H1 (cell line): ENCODE results near the gene GIPC1. TPM values are rescaled to one million over a fixed set of nuclear protein-coding genes. Genes with fewer than 3 reads are reported as not detected.

Experiments
- CTCF ChIA-PET: fragments of 300-600 bp; sonication (Branson Sonifier 250); formaldehyde crosslinking; loops from one replicate; lab custom pipeline; 2021; ENCODE audit not compliant: partially characterized antibody; lab: Charles Lee
- POLR2A ChIA-PET: fragments of 300-600 bp; sonication (Branson Sonifier 250); formaldehyde crosslinking; loops from one replicate; lab custom pipeline; 2021; ENCODE audit warnings: inconsistent platforms; ENCODE audit not compliant: partially characterized antibody; lab: Charles Lee
- DNase-seq, 2 experiments: peaks; one replicate each; pipeline versions ENCODE4 v3.0.0 to v3.0.0-alpha.2; 2010 to 2022; ENCODE audit warnings: low spot score in 2 of 2, low read depth in 1 of 2, mixed read lengths in 1 of 2
- FAIRE-seq: peaks from 2 replicates; lab custom pipeline; 2011; peaks lifted over from hg19 to GRCh38; lab: Jason Lieb, UNC
- H2AFZ ChIP-seq: 2 replicates; pipeline ENCODE4 v1.8.1; 2012; ENCODE audit warnings: low read length, inconsistent platforms
- H2AK5ac ChIP-seq: 2 replicates; pipeline ENCODE4 v1.6.1; 2013; ENCODE audit warnings: low read depth, low read length
- H2BK120ac ChIP-seq: replicated peaks from 2 replicates; pipeline ENCODE3; 2013; ENCODE audit warnings: low read depth, low read length, inconsistent platforms
- H2BK12ac ChIP-seq: 2 replicates; pipeline ENCODE4 v1.6.1; 2013; ENCODE audit warnings: low read depth, low read length
- H2BK15ac ChIP-seq: 2 replicates; pipeline ENCODE4 v1.6.1; 2013; ENCODE audit warnings: low read length
- H2BK20ac ChIP-seq: 2 replicates; pipeline ENCODE4 v1.6.1; 2013; ENCODE audit warnings: low read length
- H2BK5ac ChIP-seq: 2 replicates; pipeline ENCODE4 v1.6.1; 2013; ENCODE audit warnings: low read depth, low read length
- H3K14ac ChIP-seq: 2 replicates; pipeline ENCODE4 v1.6.1; 2013; ENCODE audit warnings: inconsistent platforms; ENCODE audit not compliant: insufficient read length
- H3K18ac ChIP-seq: 2 replicates; pipeline ENCODE4 v1.6.1; 2013; ENCODE audit warnings: low read length; ENCODE audit errors: extremely low read depth
- H3K23ac ChIP-seq: 2 replicates; pipeline ENCODE4 v1.6.1; 2013; ENCODE audit warnings: inconsistent platforms; ENCODE audit not compliant: insufficient read length
- H3K23me2 ChIP-seq: 2 replicates; pipeline ENCODE4 v1.6.1; 2013; ENCODE audit warnings: low read depth, low read length
- H3K27ac ChIP-seq: 2 replicates; pipeline ENCODE4 v1.6.1; 2011; ENCODE audit warnings: low read depth, low read length, inconsistent platforms
- H3K27me3 ChIP-seq, 4 experiments: replicated peaks in 1 of 4; 1 replicate in 1 of 4; 2 replicates in 3 of 4; pipeline versions ENCODE4 v1.6.1 to v1.8.1; 2011 to 2013; ENCODE audit warnings: low read length in 3 of 4, mild to moderate bottlenecking in 3 of 4, inconsistent platforms in 2 of 4, mixed read lengths in 2 of 4, moderate library complexity in 1 of 4; ENCODE audit not compliant: control insufficient read depth in 3 of 4, insufficient read depth in 3 of 4; ENCODE audit errors: extremely low read depth in 1 of 4
- H3K36me3 ChIP-seq, 4 experiments: 2 replicates each; pipeline versions ENCODE4 v1.6.1 to v1.8.1; 2011 to 2013; ENCODE audit warnings: mild to moderate bottlenecking in 4 of 4, low read length in 3 of 4, moderate library complexity in 2 of 4, control low read depth in 1 of 4, inconsistent platforms in 1 of 4; ENCODE audit not compliant: insufficient read depth in 4 of 4, control insufficient read depth in 2 of 4
- H3K4ac ChIP-seq: replicated peaks from 2 replicates; pipeline ENCODE3; 2013; ENCODE audit warnings: low read length, low read depth, mixed read lengths, inconsistent platforms; ENCODE audit not compliant: insufficient read length
- H3K4me1 ChIP-seq, 4 experiments: replicated peaks in 1 of 4; 1 replicate in 1 of 4; 2 replicates in 3 of 4; pipeline versions ENCODE4 v1.6.1 to v1.8.1; 2011 to 2013; ENCODE audit warnings: low read length in 3 of 4, inconsistent platforms in 2 of 4, mixed read lengths in 1 of 4; ENCODE audit not compliant: insufficient read depth in 4 of 4, control insufficient read depth in 3 of 4
- H3K4me2 ChIP-seq, 2 experiments: 2 replicates each; pipeline versions ENCODE4 v1.6.1 to v1.8.1; 2011 to 2013; ENCODE audit warnings: low read depth in 2 of 2, low read length in 2 of 2, control low read depth in 1 of 2, inconsistent platforms in 1 of 2, mild to moderate bottlenecking in 1 of 2; ENCODE audit not compliant: insufficient read depth in 1 of 2
- H3K4me3 ChIP-seq, 4 experiments: fragments of 200-600, 300-600 bp in 1 of 4; sonication (generic), shearing (Covaris generic), sonication (Bioruptor Twin) in 1 of 4; 2 replicates each; pipeline versions ENCODE4 v1.5.1 to v1.8.1; 2011 to 2016; ENCODE audit warnings: low read length in 4 of 4, low read depth in 3 of 4, control low read depth in 2 of 4, inconsistent platforms in 2 of 4, mild to moderate bottlenecking in 2 of 4, mixed read lengths in 1 of 4, moderate library complexity in 1 of 4; ENCODE audit not compliant: insufficient read depth in 2 of 4; ENCODE audit errors: extremely low read depth in 1 of 4
- H3K56ac ChIP-seq: replicated peaks from 2 replicates; pipeline ENCODE3; 2013; ENCODE audit warnings: low read depth, mild to moderate bottlenecking, mixed read lengths, low read length, inconsistent platforms; ENCODE audit not compliant: insufficient read length
- H3K79me1 ChIP-seq: 2 replicates; pipeline ENCODE4 v1.6.1; 2013; ENCODE audit warnings: low read depth, low read length, control low read depth
- H3K79me2 ChIP-seq, 2 experiments: 2 replicates each; pipeline versions ENCODE4 v1.6.1 to v1.8.1; 2012 to 2013; ENCODE audit warnings: low read length in 2 of 2, mild to moderate bottlenecking in 2 of 2, inconsistent platforms in 1 of 2; ENCODE audit not compliant: insufficient read depth in 2 of 2, control insufficient read depth in 1 of 2
- H3K9ac ChIP-seq, 4 experiments: replicated peaks in 1 of 4; 1 replicate in 1 of 4; 2 replicates in 3 of 4; pipeline versions ENCODE4 v1.6.1 to v1.8.1; 2011 to 2013; ENCODE audit warnings: low read depth in 3 of 4, low read length in 3 of 4, control low read depth in 2 of 4, mild to moderate bottlenecking in 2 of 4, moderate library complexity in 2 of 4, inconsistent platforms in 1 of 4; ENCODE audit errors: extremely low read depth in 1 of 4
- H3K9me3 ChIP-seq, 2 experiments: 2 replicates each; pipeline versions ENCODE4 v1.6.1 to v1.8.1; 2012 to 2013; ENCODE audit warnings: mild to moderate bottlenecking in 2 of 2, moderate library complexity in 2 of 2, control low read depth in 1 of 2, inconsistent platforms in 1 of 2, low read depth in 1 of 2, low read length in 1 of 2, mixed read lengths in 1 of 2; ENCODE audit not compliant: insufficient read depth in 2 of 2
- H4K20me1 ChIP-seq, 2 experiments: replicated peaks in 1 of 2; 2 replicates each; pipeline versions ENCODE3 to v1.8.1; 2011 to 2013; ENCODE audit warnings: inconsistent platforms in 2 of 2, low read length in 2 of 2, mild to moderate bottlenecking in 1 of 2; ENCODE audit not compliant: insufficient read depth in 2 of 2, control insufficient read depth in 1 of 2
- H4K5ac ChIP-seq: 2 replicates; pipeline ENCODE4 v1.6.1; 2013; ENCODE audit warnings: low read length, low read depth, mixed read lengths, inconsistent platforms; ENCODE audit not compliant: insufficient read length
- H4K8ac ChIP-seq: 2 replicates; pipeline ENCODE4 v1.8.0; 2013; ENCODE audit warnings: mild to moderate bottlenecking, moderate library complexity, low read length, inconsistent platforms; ENCODE audit not compliant: insufficient read depth; ENCODE audit errors: extremely low read depth
- H4K91ac ChIP-seq: replicated peaks from 2 replicates; pipeline ENCODE3; 2013; ENCODE audit warnings: low read length, mixed read lengths, inconsistent platforms; ENCODE audit not compliant: insufficient read length
- CBX8 ChIP-seq: fragments of 300-800, 300-1000 bp; sonication (generic); IDR thresholded peaks from 2 replicates; pipeline ENCODE4 v1.7.1; 2016; ENCODE audit warnings: low read depth, low read length, borderline replicate concordance
- CHD1 ChIP-seq: IDR thresholded peaks from 2 replicates; pipeline ENCODE4 v1.6.1; 2012; ENCODE audit warnings: low read depth, low read length, improper control_type of control experiment
- GTF2F1 ChIP-seq: IDR thresholded peaks from 2 replicates; pipeline ENCODE4 v1.6.1; 2012; ENCODE audit warnings: low read depth, low read length, improper control_type of control experiment, borderline replicate concordance
- POLR2AphosphoS5 ChIP-seq: IDR thresholded peaks from 2 replicates; pipeline ENCODE4 v1.6.1; 2011; ENCODE audit warnings: low read depth, low read length
- POU5F1 ChIP-seq: IDR thresholded peaks from 2 replicates; pipeline ENCODE4 v1.6.1; 2011; ENCODE audit warnings: low read depth, mild to moderate bottlenecking, low read length, moderate library complexity
- RAD21 ChIP-seq, 2 experiments: IDR thresholded peaks in 1 of 2; conservative IDR thresholded peaks in 1 of 2; 2 replicates each; pipeline ENCODE4 v1.6.1; 2011; ENCODE audit warnings: low read depth in 2 of 2, low read length in 2 of 2, improper control_type of control experiment in 1 of 2, inconsistent platforms in 1 of 2, mild to moderate bottlenecking in 1 of 2, moderate library complexity in 1 of 2
- RFX5 ChIP-seq: IDR thresholded peaks from 2 replicates; pipeline ENCODE4 v1.6.1; 2011; ENCODE audit warnings: low read depth, low read length, improper control_type of control experiment, borderline replicate concordance
- SIRT6 ChIP-seq: IDR thresholded peaks from one replicate; pipeline ENCODE4 v1.7.1; 2012; ENCODE audit warnings: low read length, inconsistent platforms
- SP1 ChIP-seq: IDR thresholded peaks from 2 replicates; pipeline ENCODE4 v1.6.1; 2011; ENCODE audit warnings: low read depth, low read length
- TAF7 ChIP-seq: optimal IDR thresholded peaks from 2 replicates; pipeline ENCODE3; 2011; ENCODE audit warnings: low read depth, mild to moderate bottlenecking, inconsistent platforms, low read length, moderate library complexity, borderline replicate concordance
- WGBS, 2 experiments: shearing (Covaris generic) in 1 of 2; methylation state at CpG; one replicate each; pipeline versions ENCODE4 v1.1.6 to v1.1.7; 2013 to 2015; ENCODE audit warnings: low lambda C conversion rate in 2 of 2, mixed read lengths in 2 of 2, inconsistent platforms in 1 of 2, low coverage in 1 of 2, missing lambda C conversion rate in 1 of 2; ENCODE audit not compliant: insufficient replicate concordance in 2 of 2, insufficient coverage in 1 of 2, insufficient read length in 1 of 2; ENCODE audit errors: extremely low coverage in 1 of 2, missing lambda C conversion rate in 1 of 2; 5-methylcytosine and 5-hydroxymethylcytosine counted together
- polyA plus RNA-seq, 7 experiments: library from polyadenylated mRNA; depleted of rRNA in 3 of 7; stranded (reverse) in 5 of 7; unstranded in 2 of 7; fragments of >200 nt in 5 of 7; fragments of 200-250 nt in 2 of 7; gene quantifications; 1 replicate in 5 of 7; 2 replicates in 1 of 7; 4 replicates in 1 of 7; pipeline versions ENCODE4 v1.2.1 to v1.2.3, GENCODE V29; 2011 to 2013; ENCODE audit warnings: missing spikeins in 2 of 7, mixed read lengths in 2 of 7
- total RNA-seq: library from RNA; stranded (reverse); fragmentation: NEBNext Ultra II Directional; extraction: Animal tissue kit (Norgen Biotek cat#: 25700); gene quantifications from 2 replicates; pipeline ENCODE4 v1.2.1, GENCODE V29; 2021

Gene GIPC1
- total and polyA plus RNA-seq, 2 of the 8 experiments (the other 6 are each of a cell fraction or from before 2014, with no cell fraction given): 65.6 to 72.0 TPM

DNA sequence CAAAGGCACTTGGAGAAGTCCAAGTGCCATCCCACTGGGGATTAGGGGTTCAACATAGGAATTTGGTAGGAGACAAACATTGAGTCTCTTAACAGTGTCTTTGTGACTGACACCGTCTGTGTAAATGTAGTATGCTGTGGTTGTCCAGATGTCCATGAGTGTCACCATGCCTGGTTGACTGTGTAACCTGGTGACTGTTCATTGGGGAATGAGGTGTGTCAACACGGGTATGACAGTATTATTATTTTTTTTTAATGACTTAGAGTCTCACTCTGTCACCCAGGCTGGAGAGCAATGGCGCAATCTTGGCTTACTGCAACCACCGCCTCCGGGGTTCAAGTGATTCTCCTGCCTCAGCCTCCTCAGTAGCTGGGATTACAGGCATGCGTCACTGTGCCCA, 46.6 kb downstream of the GIPC1 start:
- no peak overlapping the region for H4K91ac ChIP-seq
- peaks cover 12 to 42% (median 28%) of the 10 kb centered on the region in 4 experiments; a peak in 7 of 8 replicates for H3K36me3 ChIP-seq
- no peak overlapping the region for H3K9ac ChIP-seq
- H3K4ac ChIP-seq: no peak overlapping the region
- TF ChIP-seq SIRT6 (no peak), POU5F1 (no peak), TAF7 (no peak), CHD1 (no peak), RFX5 (no peak), CBX8 (no peak), GTF2F1 (no peak), SP1 (no peak), RAD21 (IDR thresholded peaks at IDR 0.05 in 1 of 2, conservative IDR thresholded peaks at IDR 0.05 in 1 of 2; ENCODE audit: low read depth in 2 of 2, low read length in 2 of 2) (no peak), POLR2AphosphoS5 (no peak)
- no peak overlapping the region for H3K27ac ChIP-seq
- POLR2A ChIA-PET: interaction anchor here (1.3 kb wide), 1 partner anchor 38 kb away, joined by 3 read pairs; no protein-coding TSS in a partner anchor
- no peak overlapping the region for H3K4me2 ChIP-seq
- no peak overlapping the region for H3K56ac ChIP-seq
- H2BK5ac ChIP-seq: no peak overlapping the region
- no peak overlapping the region for H2AFZ ChIP-seq
- CTCF ChIA-PET: interaction anchor here (0.7 to 2.8 kb wide), 3 partner anchors 19 to 334 kb away, joined by 3 to 19 read pairs (median 3); partner anchors contain the start of gene PKN1
- DNase-seq (no peak), FAIRE-seq (no peak)
- H4K5ac ChIP-seq: no peak overlapping the region
- peaks cover 2% of the 10 kb centered on the region; the same call in 1 of the 2 replicates for H3K79me1 ChIP-seq
- no peaks in the 10 kb centered on the region for H3K27me3 ChIP-seq
- no peaks in the 10 kb centered on the region; the same call in 1 of the 2 replicates for H3K23me2 ChIP-seq
- peaks cover 0 to 4% (median 0%) of the 10 kb centered on the region in 4 experiments; a peak in 1 of 7 replicates for H3K4me1 ChIP-seq
- no peak overlapping the region for H3K4me3 ChIP-seq
- no peak overlapping the region for H4K8ac ChIP-seq
- H3K79me2 ChIP-seq: no peaks in the 10 kb centered on the region
- H2BK20ac ChIP-seq: no peak overlapping the region
- no peak overlapping the region for H2BK12ac ChIP-seq
- no peak overlapping the region for H2AK5ac ChIP-seq
- WGBS, 2 experiments: 97% methylated on average over 6 of the region's 6 CpGs; no CpG with 5 or more reads in 1 of the 2 experiments
- no peaks in the 10 kb centered on the region for H3K9me3 ChIP-seq
- H2BK120ac ChIP-seq: no peak overlapping the region
- H2BK15ac ChIP-seq: no peak overlapping the region
- H3K14ac ChIP-seq: no peak overlapping the region
- H4K20me1 ChIP-seq: peaks cover 7 to 9% of the 10 kb centered on the region in 2 experiments
- no peak overlapping the region for H3K18ac ChIP-seq
- H3K23ac ChIP-seq: no peak overlapping the region
